ACC112 (cell line): ENCODE data around the gene CWC27.

Experiments used
- H2AFZ ChIP-seq: fragments of 200-600 bp; sonication (generic); one replicate; pipeline ENCODE4 v1.6.0; 2017; ENCODE audit warnings: antibody characterized with exemption, low read length; ENCODE audit not compliant: unreplicated experiment
- H3K27ac ChIP-seq: fragments of 200-600 bp; sonication (generic); 2 replicates; pipeline ENCODE4 v1.5.1; 2014; ENCODE audit warnings: low read depth, mild to moderate bottlenecking, antibody characterized with exemption, low read length, moderate library complexity
- H3K27me3 ChIP-seq: fragments of 200-600 bp; sonication (generic); 2 replicates; pipeline ENCODE4 v1.6.1; 2014; ENCODE audit warnings: mild to moderate bottlenecking, antibody characterized with exemption, low read length, moderate library complexity, mixed read lengths; ENCODE audit not compliant: insufficient read depth
- H3K36me3 ChIP-seq: fragments of 200-600 bp; sonication (generic); 2 replicates; pipeline ENCODE4 v1.6.1; 2016; ENCODE audit warnings: mild to moderate bottlenecking, antibody characterized with exemption, low read length, moderate library complexity, mixed read lengths; ENCODE audit not compliant: insufficient read depth
- H3K4me1 ChIP-seq: fragments of 200-600 bp; sonication (generic); one replicate; pipeline ENCODE4 v1.6.1; 2016; ENCODE audit warnings: low read length, mixed read lengths; ENCODE audit not compliant: insufficient read depth, unreplicated experiment, control insufficient read depth
- H3K4me3 ChIP-seq: fragments of 200-600 bp; sonication (generic); 2 replicates; pipeline ENCODE4 v1.5.1; 2014; ENCODE audit warnings: mild to moderate bottlenecking, low read depth, low read length
- H3K79me2 ChIP-seq: fragments of 200-600 bp; sonication (generic); one replicate; pipeline ENCODE4 v1.6.0; 2016; ENCODE audit warnings: low read length; ENCODE audit not compliant: control insufficient read depth, unreplicated experiment, insufficient read depth

The CWC27 gene

DNA sequence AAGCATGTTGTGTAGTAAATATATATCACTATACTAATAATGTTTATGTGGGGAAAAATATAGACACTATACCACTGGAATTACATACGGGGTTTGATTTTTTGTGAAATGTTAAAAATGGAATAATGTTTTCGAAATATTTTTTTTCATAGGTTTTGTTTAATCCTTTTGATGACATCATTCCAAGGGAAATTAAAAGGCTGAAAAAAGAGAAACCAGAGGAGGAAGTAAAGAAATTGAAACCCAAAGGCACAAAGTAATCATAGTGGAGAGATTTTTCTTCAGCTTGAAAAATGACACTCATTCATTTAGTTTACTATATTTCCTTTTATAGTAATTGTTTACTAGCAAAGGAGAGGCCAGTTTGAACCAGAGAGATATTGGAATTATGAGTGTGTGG, 17.6 kb downstream of the CWC27 start:
- Histone ChIP-seq H3K4me1 (peaks cover 12% of the 10 kb centered on the region), H3K79me2 (no peaks in the 10 kb centered on the region), H2AFZ (no peak overlapping the region), H3K4me3 (no peak overlapping the region), H3K36me3 (peaks cover 8% of the 10 kb centered on the region), H3K27me3 (no peaks in the 10 kb centered on the region), H3K27ac (no peak overlapping the region)

DNA sequence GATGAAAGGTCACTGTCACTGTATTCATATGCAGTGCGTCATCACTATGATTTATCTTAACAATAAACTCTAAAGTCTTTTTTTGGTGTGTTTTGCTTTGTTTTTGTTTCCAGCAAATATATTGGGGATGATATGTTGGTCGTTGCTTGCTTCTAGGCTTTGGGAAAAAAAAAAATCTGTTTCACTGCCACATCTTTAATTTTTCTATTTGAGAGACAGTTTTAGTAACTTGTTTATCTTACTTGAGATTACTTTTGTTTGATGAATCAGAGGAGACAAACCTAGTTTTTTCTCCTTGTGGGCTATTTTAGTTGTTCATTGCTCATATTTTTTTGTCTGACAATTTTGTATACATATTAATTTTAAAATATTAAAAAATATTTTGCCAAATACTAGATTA, 19.4 kb downstream of the CWC27 start:
- no peaks in the 10 kb centered on the region for H3K79me2 ChIP-seq
- no peak overlapping the region for H2AFZ ChIP-seq
- H3K36me3 ChIP-seq = peaks cover 10% of the 10 kb centered on the region
- no peak overlapping the region for H3K27ac ChIP-seq
- no peak overlapping the region for H3K4me3 ChIP-seq
- H3K4me1 ChIP-seq = peaks cover 12% of the 10 kb centered on the region
- H3K27me3 ChIP-seq = no peaks in the 10 kb centered on the region

DNA sequence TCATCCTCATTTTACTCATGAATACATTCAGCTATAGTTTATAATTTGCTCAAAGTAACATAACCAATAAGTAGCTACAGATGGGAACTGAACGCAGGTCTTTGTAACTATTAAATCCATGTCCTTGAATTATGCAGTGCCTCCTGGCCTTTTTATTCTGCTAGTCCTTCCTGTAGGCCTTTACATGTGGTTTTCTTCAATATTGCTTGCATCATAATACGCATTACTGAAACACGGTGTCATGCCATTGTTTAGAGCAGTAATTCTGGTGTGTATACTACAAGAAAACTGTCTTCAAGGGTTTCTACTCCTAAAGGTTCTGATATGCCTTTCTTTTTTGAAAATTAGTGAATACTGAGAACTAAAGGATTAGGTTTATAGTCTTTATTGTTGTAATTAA, 20.7 kb downstream of the CWC27 start:
- H3K27ac ChIP-seq = no peak overlapping the region
- H3K79me2 ChIP-seq = no peaks in the 10 kb centered on the region
- peaks cover 12% of the 10 kb centered on the region for H3K4me1 ChIP-seq
- H2AFZ ChIP-seq = no peak overlapping the region
- H3K36me3 ChIP-seq = peaks cover 12% of the 10 kb centered on the region
- no peak overlapping the region for H3K4me3 ChIP-seq
- no peaks in the 10 kb centered on the region for H3K27me3 ChIP-seq

GRCh38 chr5:64790210-64790609, 21.5 kb downstream of the CWC27 start:
- no peak overlapping the region for H2AFZ ChIP-seq
- no peaks in the 10 kb centered on the region for H3K27me3 ChIP-seq
- H3K79me2 ChIP-seq = no peaks in the 10 kb centered on the region
- H3K36me3 ChIP-seq = peaks cover 12% of the 10 kb centered on the region
- H3K4me3 ChIP-seq = no peak overlapping the region
- peaks cover 12% of the 10 kb centered on the region for H3K4me1 ChIP-seq
- H3K27ac ChIP-seq = no peak overlapping the region

GRCh38 chr5:64792469-64792868, 23.7 kb downstream of the CWC27 start:
- Histone ChIP-seq H3K27ac (no peak overlapping the region), H2AFZ (no peak overlapping the region), H3K36me3 (peaks cover 4% of the 10 kb centered on the region; the same call in 1 of the 2 replicates), H3K27me3 (no peaks in the 10 kb centered on the region), H3K4me3 (no peak overlapping the region), H3K4me1 (peaks cover 12% of the 10 kb centered on the region), H3K79me2 (no peaks in the 10 kb centered on the region)

DNA sequence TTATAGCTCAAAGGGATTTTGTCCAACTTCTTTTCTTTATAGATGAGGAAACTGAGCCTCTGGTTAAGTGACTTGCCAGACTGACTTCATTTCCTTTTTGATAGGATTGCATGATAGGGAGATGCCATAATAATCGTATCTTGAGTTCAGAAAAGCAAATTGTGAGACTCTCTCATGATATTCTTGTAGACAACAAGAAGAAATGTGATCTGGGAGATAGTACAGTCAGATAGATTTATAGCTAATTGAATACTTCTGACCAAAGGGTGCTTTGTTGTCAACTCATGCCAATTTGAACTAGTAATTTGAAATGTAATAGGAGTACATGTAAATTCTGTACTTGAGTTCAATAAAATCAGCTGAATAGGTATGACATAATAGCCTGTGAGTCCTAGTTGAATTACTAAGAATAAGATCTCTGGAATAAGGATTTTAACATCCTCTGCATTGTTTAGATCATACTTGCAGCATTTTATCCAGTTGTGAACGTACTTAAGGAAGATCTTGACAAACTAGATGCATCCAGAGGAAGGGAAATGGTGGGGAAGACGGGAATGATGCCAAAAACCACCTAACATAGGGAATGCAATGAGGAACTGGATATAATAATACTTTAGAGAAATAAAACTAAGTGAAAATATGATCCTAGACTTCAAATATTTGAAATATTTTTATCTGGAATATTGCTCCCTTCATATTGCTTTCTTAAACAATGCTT, 25.5 kb downstream of the CWC27 start:
- H3K27me3 ChIP-seq = no peaks in the 10 kb centered on the region
- peaks cover 7% of the 10 kb centered on the region for H3K4me1 ChIP-seq
- H3K36me3 ChIP-seq = peaks cover 4% of the 10 kb centered on the region; the same call in 1 of the 2 replicates
- H3K27ac ChIP-seq = no peak overlapping the region
- no peak overlapping the region for H2AFZ ChIP-seq
- H3K4me3 ChIP-seq = no peak overlapping the region
- H3K79me2 ChIP-seq = no peaks in the 10 kb centered on the region

- Histone ChIP-seq H3K4me1 (no peaks in the 10 kb centered on the region), H2AFZ (no peak overlapping the region), H3K4me3 (no peak overlapping the region), H3K79me2 (no peaks in the 10 kb centered on the region), H3K27ac (no peak overlapping the region), H3K36me3 (peaks cover 4% of the 10 kb centered on the region; the same call in 1 of the 2 replicates), H3K27me3 (no peaks in the 10 kb centered on the region)
Observed at GRCh38 chr5:64796301-64796700, 27.6 kb downstream of the CWC27 start.

DNA sequence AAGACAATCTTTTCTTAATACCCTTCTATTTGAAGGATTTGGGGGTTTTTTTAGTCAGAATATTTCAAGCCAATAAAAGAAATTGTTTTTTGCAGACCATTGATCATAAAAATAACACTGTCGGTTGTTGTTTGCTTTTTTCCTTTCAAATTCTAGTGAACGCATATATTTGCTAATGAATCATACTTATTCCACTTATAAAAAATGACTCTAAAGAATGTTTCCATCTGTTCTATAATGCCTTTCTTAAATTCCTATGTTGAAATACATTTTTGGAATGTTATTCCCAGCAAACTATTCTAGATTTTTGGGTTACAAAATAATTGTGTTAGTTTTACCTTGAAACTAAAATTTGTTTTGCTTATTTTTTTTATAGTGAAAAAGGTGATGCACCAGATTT, 32.2 kb downstream of the CWC27 start:
- Histone ChIP-seq H3K27ac (no peak overlapping the region), H3K79me2 (no peaks in the 10 kb centered on the region), H2AFZ (no peak overlapping the region)

DNA sequence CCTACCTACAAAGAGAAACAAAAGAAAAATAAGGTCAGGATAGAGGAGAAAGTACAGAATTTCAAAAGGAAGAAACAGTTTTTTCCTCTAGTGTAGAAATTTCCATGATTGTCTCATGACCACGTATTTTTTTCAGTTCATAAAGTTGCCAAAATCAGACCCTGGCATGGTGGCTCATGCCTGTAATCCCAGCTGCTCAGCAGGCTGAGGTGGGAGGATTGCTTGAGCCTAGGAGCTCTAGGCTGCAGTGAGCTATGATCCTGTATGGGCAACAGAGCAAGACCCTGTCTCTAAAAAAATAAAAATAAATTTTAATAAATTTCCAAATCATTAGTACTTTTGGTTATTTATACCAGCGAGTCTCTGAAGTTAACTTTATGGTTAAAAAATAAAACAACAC, 37.8 kb downstream of the CWC27 start:
- H3K36me3 ChIP-seq = peaks cover 4% of the 10 kb centered on the region; the same call in 1 of the 2 replicates
- no peak overlapping the region for H3K4me3 ChIP-seq
- no peaks in the 10 kb centered on the region for H3K4me1 ChIP-seq
- H2AFZ ChIP-seq = no peak overlapping the region
- no peaks in the 10 kb centered on the region for H3K27me3 ChIP-seq
- H3K79me2 ChIP-seq = no peaks in the 10 kb centered on the region
- no peak overlapping the region for H3K27ac ChIP-seq

More for the DNA sequence above, 32.2 kb downstream of the CWC27 start:
- no peaks in the 10 kb centered on the region for H3K27me3 ChIP-seq
- no peaks in the 10 kb centered on the region for H3K4me1 ChIP-seq
- H3K4me3 ChIP-seq = no peak overlapping the region
- H3K36me3 ChIP-seq = peaks cover 4% of the 10 kb centered on the region; the same call in 1 of the 2 replicates

DNA sequence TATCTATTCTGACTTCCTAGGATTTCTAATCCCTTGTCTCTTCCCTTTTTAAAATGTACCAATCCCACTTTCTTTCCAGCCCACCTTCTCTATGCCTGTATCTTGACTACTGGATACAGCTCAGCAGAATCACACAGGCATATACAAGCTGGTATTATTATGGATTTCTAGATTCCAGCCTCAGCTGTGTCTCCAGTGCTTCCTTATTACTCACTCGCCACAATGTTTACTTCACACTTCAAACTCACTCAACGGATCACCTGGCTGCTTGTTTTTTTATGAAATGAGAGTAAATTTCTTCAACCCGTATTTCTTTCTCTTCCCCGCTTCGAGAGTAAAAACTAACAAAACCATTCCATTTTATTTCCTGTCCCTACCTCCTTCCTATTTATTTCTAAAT, 38.8 kb downstream of the CWC27 start:
- Histone ChIP-seq H3K27ac (no peak overlapping the region), H3K4me1 (no peaks in the 10 kb centered on the region), H3K4me3 (no peak overlapping the region), H2AFZ (no peak overlapping the region), H3K36me3 (no peaks in the 10 kb centered on the region), H3K27me3 (no peaks in the 10 kb centered on the region), H3K79me2 (no peaks in the 10 kb centered on the region)

- no peaks in the 10 kb centered on the region for H3K27me3 ChIP-seq
- H3K4me3 ChIP-seq = no peak overlapping the region
- H3K27ac ChIP-seq = no peak overlapping the region
- no peak overlapping the region for H2AFZ ChIP-seq
- no peaks in the 10 kb centered on the region for H3K4me1 ChIP-seq
- H3K79me2 ChIP-seq = no peaks in the 10 kb centered on the region
- no peaks in the 10 kb centered on the region for H3K36me3 ChIP-seq
Observed at GRCh38 chr5:64811050-64811640, 42.4 kb downstream of the CWC27 start.
